MM.1S (cell line): ENCODE results near the gene GPR108.

Experiments
- DNase-seq: peaks from one replicate; pipeline ENCODE4 v3.0.0-alpha.2; 2015
- H2AFZ ChIP-seq: fragments of 300-600 bp; sonication (generic); 2 replicates; pipeline ENCODE4 v1.6.0; 2016; ENCODE audit warnings: antibody characterized with exemption, low read length
- H3F3A ChIP-seq: fragments of 300-600 bp; sonication (generic); 2 replicates; pipeline ENCODE4 v1.6.1; 2016; ENCODE audit warnings: mild to moderate bottlenecking, antibody characterized with exemption, low read length, moderate library complexity, mixed read lengths; ENCODE audit not compliant: insufficient read depth
- H3K27ac ChIP-seq: fragments of 300-600 bp; sonication (generic); 2 replicates; pipeline ENCODE4 v1.5.1; 2016; ENCODE audit warnings: mild to moderate bottlenecking, low read length
- H3K27me3 ChIP-seq: fragments of 300-600 bp; sonication (generic); replicated peaks from 2 replicates; pipeline ENCODE4 v1.6.0; 2016; ENCODE audit warnings: low read length; ENCODE audit not compliant: insufficient read depth
- H3K36me3 ChIP-seq: fragments of 300-600 bp; sonication (generic); replicated peaks from 2 replicates; pipeline ENCODE4 v1.6.1; 2016; ENCODE audit warnings: mild to moderate bottlenecking, low read length, mixed read lengths; ENCODE audit not compliant: insufficient read depth
- H3K4me1 ChIP-seq: fragments of 300-600 bp; sonication (generic); 2 replicates; pipeline ENCODE4 v1.6.1; 2016; ENCODE audit warnings: low read length, mixed read lengths
- H3K4me2 ChIP-seq: fragments of 300-600 bp; sonication (generic); 2 replicates; pipeline ENCODE4 v1.6.0; 2016; ENCODE audit warnings: low read depth, low read length
- H3K4me3 ChIP-seq: fragments of 300-600 bp; sonication (generic); 2 replicates; pipeline ENCODE4 v1.5.1; 2016; ENCODE audit warnings: low read length, mixed read lengths
- H3K79me2 ChIP-seq: fragments of 300-600 bp; sonication (generic); 2 replicates; pipeline ENCODE4 v1.6.1; 2016; ENCODE audit warnings: mixed run types, low read length, mixed read lengths
- H3K9ac ChIP-seq: fragments of 300-600 bp; sonication (generic); 2 replicates; pipeline ENCODE4 v1.6.1; 2016; ENCODE audit warnings: low read length, mixed read lengths
- H3K9me2 ChIP-seq: fragments of 300-600 bp; sonication (generic); replicated peaks from 2 replicates; pipeline ENCODE4 v1.6.1; 2016; ENCODE audit warnings: mild to moderate bottlenecking, low read length, mixed read lengths; ENCODE audit not compliant: insufficient read depth
- H3K9me3 ChIP-seq: fragments of 300-600 bp; sonication (generic); replicated peaks from 2 replicates; pipeline ENCODE4 v1.6.1; 2016; ENCODE audit warnings: mild to moderate bottlenecking, low read length, mixed read lengths; ENCODE audit not compliant: insufficient read depth
- H4K20me1 ChIP-seq: fragments of 300-600 bp; sonication (generic); 2 replicates; pipeline ENCODE4 v1.6.1; 2016; ENCODE audit warnings: mild to moderate bottlenecking, low read length, moderate library complexity, mixed read lengths; ENCODE audit not compliant: insufficient read depth
- EZH2 ChIP-seq: fragments of 300-600 bp; sonication (generic); optimal IDR thresholded peaks from 2 replicates; pipeline ENCODE3; 2017; ENCODE audit warnings: low read depth, mild to moderate bottlenecking, antibody characterized with exemption, low read length, mixed read lengths
- EZH2phosphoT487 ChIP-seq: fragments of 300-600 bp; sonication (generic); IDR thresholded peaks from 2 replicates; pipeline ENCODE4 v1.6.1; 2018; ENCODE audit warnings: antibody characterized with exemption, low read length
- TF ChIP-seq, protein P1 (sequence below): fragments of 300-600 bp; sonication (generic); IDR thresholded peaks from 2 replicates; pipeline ENCODE4 v1.5.1; 2016; ENCODE audit warnings: antibody characterized with exemption, low read length, mixed read lengths

The GPR108 gene

DNA sequence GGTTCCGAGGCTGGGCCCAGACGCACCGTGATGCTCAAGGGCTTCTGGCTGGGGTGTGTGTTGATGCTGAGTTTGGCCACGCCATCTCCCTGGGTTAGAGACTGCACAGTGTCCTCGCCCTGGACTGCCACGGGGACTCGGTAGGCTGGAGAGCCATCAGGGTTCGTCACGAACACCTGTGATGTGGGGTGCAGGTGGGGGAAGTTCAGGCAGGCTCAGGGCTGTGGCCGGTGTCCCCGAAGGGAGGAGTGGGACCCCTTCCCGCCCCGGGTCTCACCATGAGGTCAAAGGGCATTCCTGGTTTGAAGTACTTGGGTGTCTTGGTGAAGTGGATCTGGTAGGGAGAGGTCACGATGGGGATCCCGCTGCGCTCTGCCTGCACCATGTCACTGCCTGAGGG, 25.1 kb downstream of the GPR108 start:
- H3K27ac ChIP-seq = no peak overlapping the region
- no peaks in the 10 kb centered on the region for H3K9me2 ChIP-seq
- H3K4me2 ChIP-seq = no peak overlapping the region
- H3K27me3 ChIP-seq = peaks cover 82% of the 10 kb centered on the region
- H3K4me1 ChIP-seq = no peaks in the 10 kb centered on the region
- H2AFZ ChIP-seq = no peak overlapping the region
- H3K4me3 ChIP-seq = no peak overlapping the region
- no peaks in the 10 kb centered on the region for H4K20me1 ChIP-seq
- H3K79me2 ChIP-seq = no peaks in the 10 kb centered on the region
- no peak overlapping the region for H3K9ac ChIP-seq
- no peaks in the 10 kb centered on the region for H3K36me3 ChIP-seq
- DNase-seq = no peak
- no peaks in the 10 kb centered on the region for H3F3A ChIP-seq
- H3K9me3 ChIP-seq = no peaks in the 10 kb centered on the region
- no peak for TF ChIP-seq EZH2
- TF ChIP-seq EZH2phosphoT487 = no peak
- TF ChIP-seq, protein P1, sequence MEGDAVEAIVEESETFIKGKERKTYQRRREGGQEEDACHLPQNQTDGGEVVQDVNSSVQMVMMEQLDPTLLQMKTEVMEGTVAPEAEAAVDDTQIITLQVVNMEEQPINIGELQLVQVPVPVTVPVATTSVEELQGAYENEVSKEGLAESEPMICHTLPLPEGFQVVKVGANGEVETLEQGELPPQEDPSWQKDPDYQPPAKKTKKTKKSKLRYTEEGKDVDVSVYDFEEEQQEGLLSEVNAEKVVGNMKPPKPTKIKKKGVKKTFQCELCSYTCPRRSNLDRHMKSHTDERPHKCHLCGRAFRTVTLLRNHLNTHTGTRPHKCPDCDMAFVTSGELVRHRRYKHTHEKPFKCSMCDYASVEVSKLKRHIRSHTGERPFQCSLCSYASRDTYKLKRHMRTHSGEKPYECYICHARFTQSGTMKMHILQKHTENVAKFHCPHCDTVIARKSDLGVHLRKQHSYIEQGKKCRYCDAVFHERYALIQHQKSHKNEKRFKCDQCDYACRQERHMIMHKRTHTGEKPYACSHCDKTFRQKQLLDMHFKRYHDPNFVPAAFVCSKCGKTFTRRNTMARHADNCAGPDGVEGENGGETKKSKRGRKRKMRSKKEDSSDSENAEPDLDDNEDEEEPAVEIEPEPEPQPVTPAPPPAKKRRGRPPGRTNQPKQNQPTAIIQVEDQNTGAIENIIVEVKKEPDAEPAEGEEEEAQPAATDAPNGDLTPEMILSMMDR = no peak

DNA sequence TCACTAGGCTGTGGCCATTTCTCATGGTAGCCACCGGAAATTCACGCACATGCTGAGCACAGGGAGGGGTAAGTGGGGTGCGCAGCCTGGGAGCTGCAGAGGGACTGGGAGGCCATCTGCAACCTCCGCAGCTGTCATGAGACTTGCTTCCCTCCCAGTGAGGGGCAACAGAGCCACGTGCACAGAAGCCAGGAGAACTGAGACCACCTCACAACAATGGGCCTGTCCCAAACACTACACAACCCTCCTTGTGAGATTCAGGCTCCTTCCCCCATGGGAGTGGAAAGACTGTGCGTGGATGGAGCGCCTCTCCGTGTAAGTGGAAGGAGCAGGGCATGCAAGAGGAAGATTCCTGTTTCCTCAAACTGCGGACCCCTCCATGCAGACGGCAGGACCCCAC, 25.8 kb downstream of the GPR108 start:
- no peak for DNase-seq
- no peak overlapping the region for H3K9ac ChIP-seq
- no peaks in the 10 kb centered on the region for H4K20me1 ChIP-seq
- H3K27me3 ChIP-seq = peaks cover 79% of the 10 kb centered on the region
- no peak overlapping the region for H2AFZ ChIP-seq
- H3K9me3 ChIP-seq = no peaks in the 10 kb centered on the region
- no peaks in the 10 kb centered on the region for H3K79me2 ChIP-seq
- no peak for TF ChIP-seq EZH2phosphoT487
- TF ChIP-seq EZH2 = no peak
- TF ChIP-seq, protein P1 = no peak
- H3K4me3 ChIP-seq = no peak overlapping the region
- no peaks in the 10 kb centered on the region for H3K4me1 ChIP-seq
- H3K36me3 ChIP-seq = no peaks in the 10 kb centered on the region
- no peak overlapping the region for H3K4me2 ChIP-seq
- H3F3A ChIP-seq = no peaks in the 10 kb centered on the region
- H3K9me2 ChIP-seq = no peaks in the 10 kb centered on the region
- H3K27ac ChIP-seq = no peak overlapping the region

DNA sequence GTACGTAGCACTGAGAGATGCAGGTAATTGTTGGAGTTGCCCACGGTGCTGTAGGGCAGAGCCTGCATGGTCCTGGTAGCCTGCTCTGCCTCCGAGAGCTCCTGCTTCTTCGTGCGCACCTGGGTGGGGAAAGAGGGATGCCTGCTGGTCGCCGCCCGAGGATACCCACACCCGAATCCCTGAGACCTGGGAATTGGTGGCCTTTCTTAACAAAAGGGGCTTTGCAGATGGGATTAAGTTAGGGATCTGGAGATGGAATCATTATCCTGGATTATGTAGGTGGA, 26.4 kb downstream of the GPR108 start:
- no peak for TF ChIP-seq EZH2phosphoT487
- no peak for TF ChIP-seq EZH2
- TF ChIP-seq, protein P1 = no peak
- Histone ChIP-seq H3K27ac (no peak overlapping the region), H3K9me3 (no peaks in the 10 kb centered on the region), H3K27me3 (peaks cover 73% of the 10 kb centered on the region), H3K4me2 (no peak overlapping the region), H3K9ac (no peak overlapping the region), H2AFZ (no peak overlapping the region), H3F3A (no peaks in the 10 kb centered on the region), H3K36me3 (no peaks in the 10 kb centered on the region), H3K4me1 (no peaks in the 10 kb centered on the region), H3K9me2 (no peaks in the 10 kb centered on the region), H4K20me1 (no peaks in the 10 kb centered on the region), H3K4me3 (no peak overlapping the region), H3K79me2 (no peaks in the 10 kb centered on the region)
- no peak for DNase-seq
